Esophagus squamous epithelium (tissue), 4 donors: ENCODE data around the gene FBXO41.

Experiments used
- POLR2A ChIP-seq, 4 donors: fragments of 450-650 bp; IDR thresholded peaks; one replicate each; pipeline ENCODE4 v1.6.1; 2017; ENCODE audit warnings: antibody characterized with exemption in 4 of 4, mild to moderate bottlenecking in 4 of 4, moderate library complexity in 3 of 4
- TF ChIP-seq, protein P1 (sequence below), 6 experiments: fragments of 450-650 bp in 4 of 6; fragments of 200-600 bp in 2 of 6; sonication (generic) in 2 of 6; IDR thresholded peaks; one replicate each; pipeline ENCODE4 v1.5.1; 2016 to 2019; ENCODE audit warnings: antibody characterized with exemption in 6 of 6, mild to moderate bottlenecking in 4 of 6, moderate library complexity in 4 of 6

DNA sequence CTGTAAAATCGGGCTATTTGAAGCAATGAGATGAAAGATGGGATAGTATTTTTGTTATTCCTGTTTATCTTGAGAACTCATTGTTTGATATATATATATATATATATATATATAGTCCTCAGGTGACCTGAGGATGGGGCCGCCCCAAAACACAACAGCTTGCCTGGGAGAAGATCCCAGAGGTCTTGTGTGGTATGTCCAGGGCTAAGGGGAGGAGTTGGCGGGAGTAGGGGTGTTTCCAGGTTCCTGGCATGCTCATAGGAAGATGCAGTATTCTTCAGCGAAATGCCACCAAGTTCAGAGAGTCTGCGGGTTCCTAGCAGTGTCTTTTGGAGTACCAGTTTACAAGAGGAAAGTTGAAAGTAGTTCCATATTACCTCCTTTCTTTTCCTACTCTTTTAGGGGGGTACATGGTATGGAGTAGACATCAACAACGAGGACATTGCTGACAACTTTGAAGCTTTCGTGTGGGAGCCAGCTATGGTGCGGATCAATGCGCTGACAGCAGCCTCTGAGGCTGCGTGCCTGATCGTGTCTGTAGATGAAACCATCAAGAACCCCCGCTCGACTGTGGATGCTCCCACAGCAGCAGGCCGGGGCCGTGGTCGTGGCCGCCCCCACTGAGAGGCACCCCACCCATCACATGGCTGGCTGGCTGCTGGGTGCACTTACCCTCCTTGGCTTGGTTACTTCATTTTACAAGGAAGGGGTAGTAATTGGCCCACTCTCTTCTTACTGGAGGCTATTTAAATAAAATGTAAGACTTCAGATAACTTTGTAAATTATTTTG, 31.8 kb downstream of the FBXO41 start:
- TF ChIP-seq POLR2A (IDR thresholded peaks at IDR 0.05): no peak
- TF ChIP-seq, protein P1, sequence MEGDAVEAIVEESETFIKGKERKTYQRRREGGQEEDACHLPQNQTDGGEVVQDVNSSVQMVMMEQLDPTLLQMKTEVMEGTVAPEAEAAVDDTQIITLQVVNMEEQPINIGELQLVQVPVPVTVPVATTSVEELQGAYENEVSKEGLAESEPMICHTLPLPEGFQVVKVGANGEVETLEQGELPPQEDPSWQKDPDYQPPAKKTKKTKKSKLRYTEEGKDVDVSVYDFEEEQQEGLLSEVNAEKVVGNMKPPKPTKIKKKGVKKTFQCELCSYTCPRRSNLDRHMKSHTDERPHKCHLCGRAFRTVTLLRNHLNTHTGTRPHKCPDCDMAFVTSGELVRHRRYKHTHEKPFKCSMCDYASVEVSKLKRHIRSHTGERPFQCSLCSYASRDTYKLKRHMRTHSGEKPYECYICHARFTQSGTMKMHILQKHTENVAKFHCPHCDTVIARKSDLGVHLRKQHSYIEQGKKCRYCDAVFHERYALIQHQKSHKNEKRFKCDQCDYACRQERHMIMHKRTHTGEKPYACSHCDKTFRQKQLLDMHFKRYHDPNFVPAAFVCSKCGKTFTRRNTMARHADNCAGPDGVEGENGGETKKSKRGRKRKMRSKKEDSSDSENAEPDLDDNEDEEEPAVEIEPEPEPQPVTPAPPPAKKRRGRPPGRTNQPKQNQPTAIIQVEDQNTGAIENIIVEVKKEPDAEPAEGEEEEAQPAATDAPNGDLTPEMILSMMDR (IDR thresholded peaks at IDR 0.05): no peak
